Stimulated activated CD8-positive, alpha-beta memory T cell treated with anti-CD3 and anti-CD28 coated beads, Interleukin-12 subunit alpha, Interleukin-12 subunit beta, amount 100 ng/mL, for 1 hour (primary cell): ENCODE data around the gene GTPBP6.
"Not testable (repeated sequence)": the region's sequence is repeated elsewhere in the genome, so short reads cannot be mapped to it uniquely, and the experiment has no call there.

Experiments used
- DNase-seq: peaks from one replicate; pipeline ENCODE4 v3.0.0-alpha.2; 2020; ENCODE audit warnings: low read depth

Gene GTPBP6

GRCh38 chrX:334971-335757 is 16.6 kb upstream of the GTPBP6 start:
- no peak for DNase-seq

- DNase-seq: no peak
Observed at GRCh38 chrX:334331-334891, 15.8 kb upstream of the GTPBP6 start.

- DNase-seq: no peak
Observed at GRCh38 chrX:333611-334311, 15.2 kb upstream of the GTPBP6 start.

GRCh38 chrX:332916-333610 is 14.5 kb upstream of the GTPBP6 start:
- DNase-seq: no peak

- no peak for DNase-seq
Observed at GRCh38 chrX:332496-332860, 13.9 kb upstream of the GTPBP6 start.

DNA sequence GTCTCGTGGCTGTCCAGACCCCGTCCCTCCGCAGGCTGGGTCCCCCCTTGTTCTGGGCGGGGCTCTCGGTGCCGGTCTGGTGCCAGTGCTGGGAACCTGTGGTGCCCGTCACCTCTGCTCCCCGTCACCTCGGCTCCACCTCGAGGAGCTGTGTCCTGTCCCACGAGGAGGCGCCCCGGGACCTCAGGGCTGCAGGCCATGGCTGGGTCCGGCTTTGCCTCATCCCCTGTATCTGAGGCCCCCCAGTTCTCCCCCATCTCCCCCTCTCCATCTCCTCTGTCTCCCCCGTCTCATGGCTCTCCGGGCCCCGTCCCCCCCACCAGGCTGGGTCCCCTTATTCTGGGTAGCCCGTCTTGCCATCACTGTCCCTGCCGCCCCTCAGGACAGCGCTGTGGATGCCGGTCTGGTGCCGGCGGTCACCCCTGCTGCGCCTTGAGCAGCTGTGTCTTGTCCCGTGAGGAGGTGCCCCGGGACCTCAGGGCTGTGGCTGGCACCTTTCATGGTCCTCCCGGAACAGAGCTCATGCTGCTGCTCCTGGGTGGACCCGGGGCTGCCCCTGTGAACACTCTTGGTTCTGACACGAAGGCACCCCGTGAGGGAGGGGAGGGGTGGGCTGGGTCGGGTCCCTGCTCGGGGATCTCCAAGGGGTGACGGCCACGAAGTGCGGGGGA is 13.4 kb upstream of the GTPBP6 start:
- no peak for DNase-seq

DNA sequence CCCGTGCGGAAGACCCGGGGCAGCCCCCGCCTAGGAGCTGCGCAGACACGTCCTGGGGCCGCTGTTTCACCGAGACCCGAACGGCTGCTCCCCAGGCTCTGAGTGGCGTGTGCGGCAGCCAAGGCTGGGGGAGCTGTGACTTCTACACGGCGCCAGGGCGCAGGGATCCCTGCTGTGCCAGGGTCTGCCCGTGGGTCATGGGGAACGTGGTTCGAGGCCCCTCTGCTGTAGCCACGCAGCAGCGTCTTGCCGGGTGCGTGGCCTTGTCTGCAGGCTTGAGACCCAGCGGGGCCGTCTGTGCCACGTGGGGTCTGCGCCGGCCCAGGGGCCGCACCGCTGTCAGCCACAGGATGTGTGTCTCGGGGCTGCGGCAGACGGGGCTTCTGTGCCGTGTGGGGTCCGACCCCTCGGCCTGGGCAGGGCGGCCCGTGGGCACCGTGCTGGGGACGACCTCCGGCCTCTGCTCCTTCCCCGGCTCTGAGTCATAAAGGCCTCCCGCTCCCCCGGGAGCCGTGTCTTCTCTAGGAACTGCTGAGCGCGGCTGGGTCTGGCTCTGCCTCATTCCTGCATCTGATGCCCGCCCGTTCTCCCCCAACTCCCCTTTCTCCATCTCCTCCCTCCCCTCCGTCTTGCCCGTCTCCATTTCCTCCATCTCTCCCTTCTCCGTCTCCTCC is 12.7 kb upstream of the GTPBP6 start:
- DNase-seq: no peak

- no peak for DNase-seq
Observed at GRCh38 chrX:330726-331150, 12.1 kb upstream of the GTPBP6 start.

- not testable (repeated sequence) for DNase-seq
Observed at GRCh38 chrX:330141-330725, 11.6 kb upstream of the GTPBP6 start.

DNA sequence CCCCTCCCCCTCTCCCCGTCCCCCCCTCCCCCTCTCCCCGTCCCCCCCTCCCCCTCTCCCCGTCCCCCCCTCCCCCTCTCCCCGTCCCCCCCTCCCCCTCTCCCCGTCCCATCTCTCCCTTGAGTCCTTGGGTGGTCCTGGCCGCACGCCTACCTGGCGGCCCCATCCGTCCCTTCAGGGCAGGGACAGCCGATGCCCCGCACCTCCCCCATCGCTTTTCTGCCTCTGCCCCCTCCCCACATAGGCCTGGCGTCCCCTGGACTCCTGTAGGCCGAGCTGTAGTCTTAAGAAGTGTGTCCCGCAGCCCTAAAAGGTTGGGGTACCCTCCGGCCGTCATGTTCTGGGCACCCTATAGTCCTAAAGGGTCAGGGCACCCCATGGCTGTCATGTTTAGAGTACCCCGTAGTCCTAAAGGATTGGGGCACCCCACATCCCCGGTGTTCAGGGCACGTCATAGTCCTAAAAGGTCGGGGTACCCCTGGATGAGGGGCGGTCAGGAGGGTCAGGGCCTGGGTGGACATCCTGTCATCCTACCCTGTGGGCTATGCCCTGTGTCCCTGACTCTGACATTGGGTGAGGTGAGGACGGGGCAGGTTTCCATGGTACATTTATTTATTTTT is 10.8 kb upstream of the GTPBP6 start:
- no peak for DNase-seq

- DNase-seq: no peak
Observed at GRCh38 chrX:327660-328126, 9.1 kb upstream of the GTPBP6 start.

DNA sequence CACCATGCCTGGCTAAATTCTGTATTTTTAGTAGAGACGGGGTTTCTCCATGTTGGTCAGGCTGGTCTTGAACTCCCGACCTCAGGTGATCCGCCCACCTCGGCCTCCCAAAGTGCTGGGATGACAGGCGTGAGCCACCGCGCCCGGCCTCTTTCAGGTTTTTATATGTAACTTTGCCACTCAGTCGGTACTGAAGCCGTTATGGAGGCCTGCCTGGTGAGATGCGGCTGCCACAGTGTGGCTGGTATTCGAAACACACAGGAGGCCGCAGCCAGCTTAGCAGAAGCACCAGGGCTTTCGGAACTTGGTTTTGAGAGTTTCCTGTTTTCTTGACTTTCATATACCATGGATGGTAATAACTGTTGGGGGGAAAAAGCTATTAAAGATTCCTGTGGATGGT is 6.1 kb upstream of the GTPBP6 start:
- DNase-seq: not testable (repeated sequence)

DNA sequence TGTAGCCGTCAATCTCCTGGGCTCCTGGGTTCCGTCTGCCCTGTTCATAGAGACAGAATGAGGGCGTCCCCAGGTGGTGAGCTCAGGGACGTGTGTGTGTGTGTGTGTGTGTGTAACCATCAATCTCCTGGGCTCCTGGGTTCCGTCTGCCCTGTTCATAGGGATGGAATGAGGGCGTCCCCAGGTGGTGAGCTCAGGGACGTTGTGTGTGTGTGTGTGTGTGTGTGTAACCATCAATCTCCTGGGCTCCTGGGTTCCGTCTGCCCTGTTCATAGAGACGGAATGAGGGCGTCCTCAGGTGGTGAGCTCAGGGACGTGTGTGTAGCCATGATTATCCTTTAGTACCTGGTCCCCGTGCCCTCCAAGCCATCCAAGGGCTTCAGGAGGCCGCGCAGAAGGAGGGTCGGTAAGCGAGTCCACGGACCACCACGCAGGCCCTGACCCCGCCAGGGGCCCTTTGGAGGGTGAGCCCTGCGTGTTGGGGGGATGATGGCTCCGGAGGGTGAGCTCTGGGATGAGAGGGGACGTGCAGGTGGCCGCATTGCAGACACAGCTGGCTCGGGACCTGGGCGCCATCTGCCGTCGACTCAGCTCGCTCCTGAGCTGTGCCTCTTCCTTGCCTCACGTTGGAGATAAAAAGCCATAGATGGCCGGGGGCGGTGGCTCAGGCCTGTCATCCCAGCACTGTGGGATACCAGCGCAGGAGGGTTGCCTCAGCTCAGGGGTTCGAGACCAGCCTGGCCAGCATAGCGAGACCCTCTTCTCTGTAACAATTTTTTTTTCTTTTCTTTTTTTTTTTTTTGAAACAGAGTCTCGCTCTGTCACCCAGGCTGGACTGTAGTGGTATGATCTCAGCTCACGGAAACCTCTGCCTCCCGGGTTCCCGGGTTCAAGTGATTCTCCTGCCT is 5.4 kb upstream of the GTPBP6 start:
- no peak for DNase-seq

DNA sequence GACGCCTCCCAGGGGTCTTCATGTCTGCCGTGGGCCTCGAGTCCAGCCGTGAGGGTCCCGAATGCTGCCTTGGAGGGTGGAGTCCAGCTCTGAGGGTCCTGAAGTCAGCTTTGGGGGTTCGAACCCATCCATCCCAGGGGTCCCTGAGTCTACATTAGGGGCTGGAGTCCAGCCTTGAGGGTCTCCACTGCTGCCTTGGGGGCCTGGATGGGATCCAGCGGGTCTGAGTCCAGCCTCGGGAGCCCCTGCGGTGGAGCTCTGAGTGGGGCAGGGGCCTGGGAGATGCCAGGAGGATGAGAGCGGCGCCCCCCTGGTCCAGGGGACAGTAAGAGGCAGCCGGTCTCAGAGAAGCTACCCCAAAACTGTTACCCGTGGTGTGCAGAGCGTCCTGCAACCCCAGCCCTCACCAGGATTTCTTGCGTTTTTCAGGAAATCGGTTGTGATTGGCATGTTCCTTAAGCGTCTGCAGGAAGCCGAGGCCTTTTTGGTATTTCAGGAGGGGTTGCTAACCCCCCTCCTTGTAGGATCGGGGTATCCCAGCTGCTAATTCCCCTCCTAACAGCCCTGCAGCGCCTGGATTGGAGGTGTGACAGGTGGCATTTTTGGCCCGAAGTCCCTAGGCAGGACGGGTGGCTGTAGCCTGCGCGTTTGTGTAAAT is 1.7 kb upstream of the GTPBP6 start:
- DNase-seq: no peak

GRCh38 chrX:319579-320125 is 1.1 kb upstream of the GTPBP6 start:
- DNase-seq: no peak

DNA sequence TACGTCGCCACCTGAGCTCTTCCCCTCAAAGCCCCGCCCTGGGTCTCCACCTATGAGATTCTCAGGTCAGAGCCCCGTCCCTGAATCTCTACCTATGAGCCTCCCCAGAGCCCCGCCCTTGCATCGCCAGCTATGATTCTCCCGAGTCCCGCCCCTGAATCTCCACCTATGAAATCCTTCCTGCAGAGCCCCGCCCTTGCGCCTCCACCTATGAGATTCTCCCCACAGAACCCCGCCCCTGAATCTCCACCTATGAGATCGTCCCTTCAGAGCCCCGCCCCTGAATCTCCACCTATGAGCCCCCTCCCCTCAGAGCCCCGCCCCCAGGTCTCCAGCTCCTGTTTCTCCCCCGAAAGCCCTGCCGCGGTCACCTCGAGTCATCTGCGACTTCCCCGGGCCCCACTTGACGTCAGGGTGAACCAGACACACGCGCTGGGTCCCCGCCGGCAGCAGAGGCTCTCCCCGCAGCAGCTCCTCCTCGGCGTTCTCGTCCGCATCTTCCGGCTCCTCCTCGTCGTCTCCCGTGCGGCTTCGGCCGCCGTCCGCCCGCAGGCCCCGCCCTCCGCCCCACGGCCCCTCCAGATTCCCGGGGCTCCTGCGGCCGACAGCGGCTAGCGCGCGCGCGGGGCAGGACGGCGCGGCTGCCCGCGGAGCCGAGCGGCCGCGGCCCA is 393 bp downstream of the GTPBP6 start:
- DNase-seq: peak; percentile 95

GRCh38 chrX:317424-318067 is 1.1 kb downstream of the GTPBP6 start:
- DNase-seq: no peak
